Measurements from ENCODE around the gene CERS6.

DNA sequence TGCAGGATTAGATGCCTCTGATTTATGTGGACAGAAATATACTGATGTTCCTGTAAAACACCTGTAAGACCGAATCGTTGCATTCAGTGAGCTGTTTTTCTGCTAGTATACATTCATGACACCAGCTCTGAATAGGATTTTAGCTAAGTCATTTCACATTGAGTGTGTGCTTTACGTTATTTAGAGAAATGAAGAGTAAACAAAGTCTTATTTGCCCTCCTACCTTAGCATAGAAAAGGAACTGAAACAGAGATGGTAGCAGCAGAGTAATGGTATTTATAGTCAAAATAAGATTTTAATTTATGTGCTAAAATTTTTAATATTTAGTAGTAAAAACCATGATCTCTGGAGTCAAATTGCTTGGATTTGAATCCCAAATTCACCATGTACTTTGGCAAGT lies 168.0 kb downstream of the CERS6 start:
- TF ChIP-seq, protein P1, sequence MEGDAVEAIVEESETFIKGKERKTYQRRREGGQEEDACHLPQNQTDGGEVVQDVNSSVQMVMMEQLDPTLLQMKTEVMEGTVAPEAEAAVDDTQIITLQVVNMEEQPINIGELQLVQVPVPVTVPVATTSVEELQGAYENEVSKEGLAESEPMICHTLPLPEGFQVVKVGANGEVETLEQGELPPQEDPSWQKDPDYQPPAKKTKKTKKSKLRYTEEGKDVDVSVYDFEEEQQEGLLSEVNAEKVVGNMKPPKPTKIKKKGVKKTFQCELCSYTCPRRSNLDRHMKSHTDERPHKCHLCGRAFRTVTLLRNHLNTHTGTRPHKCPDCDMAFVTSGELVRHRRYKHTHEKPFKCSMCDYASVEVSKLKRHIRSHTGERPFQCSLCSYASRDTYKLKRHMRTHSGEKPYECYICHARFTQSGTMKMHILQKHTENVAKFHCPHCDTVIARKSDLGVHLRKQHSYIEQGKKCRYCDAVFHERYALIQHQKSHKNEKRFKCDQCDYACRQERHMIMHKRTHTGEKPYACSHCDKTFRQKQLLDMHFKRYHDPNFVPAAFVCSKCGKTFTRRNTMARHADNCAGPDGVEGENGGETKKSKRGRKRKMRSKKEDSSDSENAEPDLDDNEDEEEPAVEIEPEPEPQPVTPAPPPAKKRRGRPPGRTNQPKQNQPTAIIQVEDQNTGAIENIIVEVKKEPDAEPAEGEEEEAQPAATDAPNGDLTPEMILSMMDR (IDR thresholded peaks at IDR 0.05), result no peak
- TF ChIP-seq POLR2A (IDR thresholded peaks at IDR 0.05), result no peak
